Measurements from ENCODE around the gene FOXQ1.

The FOXQ1 gene, protein sequence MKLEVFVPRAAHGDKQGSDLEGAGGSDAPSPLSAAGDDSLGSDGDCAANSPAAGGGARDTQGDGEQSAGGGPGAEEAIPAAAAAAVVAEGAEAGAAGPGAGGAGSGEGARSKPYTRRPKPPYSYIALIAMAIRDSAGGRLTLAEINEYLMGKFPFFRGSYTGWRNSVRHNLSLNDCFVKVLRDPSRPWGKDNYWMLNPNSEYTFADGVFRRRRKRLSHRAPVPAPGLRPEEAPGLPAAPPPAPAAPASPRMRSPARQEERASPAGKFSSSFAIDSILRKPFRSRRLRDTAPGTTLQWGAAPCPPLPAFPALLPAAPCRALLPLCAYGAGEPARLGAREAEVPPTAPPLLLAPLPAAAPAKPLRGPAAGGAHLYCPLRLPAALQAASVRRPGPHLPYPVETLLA

DNA sequence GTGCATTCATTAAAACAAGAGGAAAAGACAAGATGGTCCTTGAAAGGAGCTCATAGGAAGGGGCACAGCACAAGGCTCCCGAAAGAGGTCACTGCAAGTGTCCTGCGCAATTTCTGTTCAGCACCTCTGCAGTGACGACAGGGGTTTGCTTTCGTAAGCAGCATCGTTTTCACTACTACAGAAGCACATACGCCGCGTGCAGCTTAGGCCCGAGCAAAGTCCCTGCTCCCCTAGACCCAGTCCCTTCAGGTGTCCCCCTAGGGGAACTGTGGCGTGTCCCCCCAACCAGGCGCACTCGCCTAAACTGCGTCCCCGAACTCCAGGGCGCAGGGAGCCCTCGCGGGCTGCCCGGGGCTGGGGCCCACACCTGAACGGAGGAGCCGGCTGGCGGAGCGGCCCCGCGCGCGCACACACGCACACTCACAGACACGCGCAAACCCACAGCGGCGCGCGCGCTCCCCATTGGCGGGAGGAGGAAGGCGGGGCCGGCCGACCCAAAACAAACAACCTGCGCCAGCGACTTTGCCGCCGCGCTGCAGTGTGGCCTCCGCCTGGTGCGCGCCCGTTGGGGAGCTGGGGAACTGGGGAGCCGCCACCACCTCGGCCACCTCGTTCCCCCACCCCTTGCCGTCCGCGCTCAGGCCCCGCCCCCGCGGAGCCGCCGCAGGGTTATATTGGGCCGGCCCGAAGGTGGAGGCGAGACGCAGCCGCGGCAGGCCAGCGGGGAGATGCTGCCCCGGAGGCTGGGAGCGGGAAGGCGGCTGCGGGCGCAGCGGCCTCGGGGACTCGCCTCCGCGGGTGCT is at the start of gene FOXQ1:
FOXQ1 (plus strand) TSS at position 699 of the 803 bp plus-strand sequence. CDS start 607 bp downstream, outside the sequence.
- Histone ChIP-seq H3K4me3 (ENCODE audit: low read length) (peak within 1 kb of the TSS; percentile 39), H3K4me1 (ENCODE audit: control insufficient read depth, low read depth, low read length) (peaks cover 4% of the 10 kb centered on the region), H3K36me3 (ENCODE audit: control insufficient read depth, low read depth, low read length) (no peaks in the 10 kb centered on the region), H3K9me3 (ENCODE audit: control insufficient read depth, low read depth, low read length) (no peaks in the 10 kb centered on the region), H3K27me3 (ENCODE audit: control insufficient read depth, insufficient read depth, low read length) (peaks cover 97% of the 10 kb centered on the region), H3K9ac (ENCODE audit: low read length) (no peak within 1 kb of the TSS), H3K27ac (ENCODE audit: low read length) (no peak within 1 kb of the TSS)

DNA sequence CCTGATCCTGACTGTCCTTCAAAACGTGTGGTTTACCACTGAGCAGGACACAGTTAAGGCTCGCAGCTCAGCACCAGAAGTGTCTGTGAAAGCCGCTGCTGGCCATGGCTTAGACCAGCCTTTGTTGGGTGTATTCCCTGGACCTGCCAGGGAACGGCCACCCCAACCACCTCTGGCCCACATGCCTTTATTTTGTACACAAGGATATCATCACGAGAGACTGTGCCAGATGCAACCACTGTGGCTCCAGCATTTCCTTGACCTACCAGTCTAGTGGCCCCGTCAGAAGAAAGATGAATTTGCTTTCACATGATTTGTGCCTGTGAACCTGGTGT is 49.2 kb upstream of the FOXQ1 start:
- no peaks in the 10 kb centered on the region for H3K36me3 ChIP-seq (ENCODE audit: control insufficient read depth, low read depth, low read length)
- H3K4me1 ChIP-seq (ENCODE audit: control insufficient read depth, low read depth, low read length) = peaks cover 7% of the 10 kb centered on the region
- H3K9ac ChIP-seq (ENCODE audit: low read length) = no peak overlapping the region
- H3K9me3 ChIP-seq (ENCODE audit: control insufficient read depth, low read depth, low read length) = no peaks in the 10 kb centered on the region
- no peak overlapping the region for H3K4me3 ChIP-seq (ENCODE audit: low read length)
- no peak overlapping the region for H3K27ac ChIP-seq (ENCODE audit: low read length)
- H3K27me3 ChIP-seq (ENCODE audit: control insufficient read depth, insufficient read depth, low read length) = no peaks in the 10 kb centered on the region

DNA sequence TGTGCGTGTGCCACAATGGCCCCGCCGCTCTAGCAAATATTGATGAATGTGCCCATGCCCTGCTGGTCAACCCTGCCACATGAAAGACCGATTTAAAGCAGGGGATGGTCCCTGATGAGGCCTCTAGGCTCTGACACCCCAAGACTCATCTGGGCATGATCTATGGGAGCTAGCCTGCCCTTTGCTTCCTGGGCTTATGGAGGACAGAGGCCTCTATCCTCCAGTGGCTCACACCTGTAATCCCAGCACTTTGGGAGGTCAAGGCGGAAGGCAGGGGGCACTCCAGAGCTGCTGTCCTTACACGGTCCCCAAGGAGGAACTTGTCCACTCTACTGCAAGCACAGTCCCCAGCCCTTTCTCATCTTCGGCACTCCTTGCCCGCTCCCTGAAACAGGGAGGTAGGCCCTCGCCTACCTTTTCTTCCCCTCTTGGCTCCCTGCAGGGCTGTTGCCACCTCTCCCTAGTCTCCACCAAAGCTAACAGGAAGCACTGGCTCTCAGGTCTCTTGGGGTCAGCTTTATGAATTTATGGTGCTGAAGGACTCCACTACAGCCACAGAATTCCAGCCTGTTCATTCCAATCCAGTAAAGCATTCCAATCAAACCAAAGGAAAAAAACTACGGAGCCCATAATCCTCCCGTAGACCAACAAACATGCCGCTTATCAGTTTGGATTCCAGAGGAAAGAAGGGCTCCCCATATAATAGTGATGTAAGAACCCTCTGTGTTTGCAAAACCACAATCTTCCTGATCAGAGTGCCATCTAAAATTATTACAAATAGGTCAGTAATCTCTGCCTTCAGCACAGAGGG is 48.7 kb upstream of the FOXQ1 start:
- H3K4me1 ChIP-seq (ENCODE audit: control insufficient read depth, low read depth, low read length) = peaks cover 7% of the 10 kb centered on the region
- H3K9ac ChIP-seq (ENCODE audit: low read length) = no peak overlapping the region

DNA sequence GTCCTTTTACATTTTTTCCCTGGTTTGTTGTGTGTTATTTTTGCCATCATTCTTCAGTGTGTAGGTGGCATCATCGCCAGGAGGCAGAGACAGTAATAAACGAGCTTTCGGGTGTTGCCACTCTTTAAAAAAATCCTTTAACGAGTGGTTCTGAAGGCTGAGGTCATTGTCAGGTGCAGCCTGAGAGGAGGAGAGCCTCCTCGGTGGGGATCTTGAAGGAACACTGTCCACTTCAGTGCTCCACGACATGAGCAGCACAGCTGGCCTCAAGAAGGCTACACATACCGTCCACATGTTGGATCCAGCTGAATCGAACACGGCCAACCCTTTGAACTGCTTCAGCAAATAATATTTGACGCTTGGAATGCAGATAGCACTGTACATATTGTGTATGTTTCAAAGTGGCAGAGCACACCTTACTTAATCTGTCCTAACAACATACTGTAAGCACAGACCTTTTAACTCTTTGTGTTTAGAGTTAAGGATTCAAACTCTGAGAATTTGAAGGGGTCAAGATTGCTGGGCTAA is 48.0 kb upstream of the FOXQ1 start:
- Histone ChIP-seq H3K4me1 (ENCODE audit: control insufficient read depth, low read depth, low read length) (peaks cover 7% of the 10 kb centered on the region), H3K9me3 (ENCODE audit: control insufficient read depth, low read depth, low read length) (no peaks in the 10 kb centered on the region), H3K36me3 (ENCODE audit: control insufficient read depth, low read depth, low read length) (no peaks in the 10 kb centered on the region), H3K4me3 (ENCODE audit: low read length) (no peak overlapping the region), H3K27ac (ENCODE audit: low read length) (no peak overlapping the region), H3K27me3 (ENCODE audit: control insufficient read depth, insufficient read depth, low read length) (no peaks in the 10 kb centered on the region), H3K9ac (ENCODE audit: low read length) (no peak overlapping the region)

More for the DNA sequence above, 48.7 kb upstream of the FOXQ1 start:
- no peaks in the 10 kb centered on the region for H3K27me3 ChIP-seq (ENCODE audit: control insufficient read depth, insufficient read depth, low read length)
- H3K36me3 ChIP-seq (ENCODE audit: control insufficient read depth, low read depth, low read length) = no peaks in the 10 kb centered on the region
- H3K9me3 ChIP-seq (ENCODE audit: control insufficient read depth, low read depth, low read length) = no peaks in the 10 kb centered on the region
- H3K4me3 ChIP-seq (ENCODE audit: low read length) = no peak overlapping the region
- no peak overlapping the region for H3K27ac ChIP-seq (ENCODE audit: low read length)

DNA sequence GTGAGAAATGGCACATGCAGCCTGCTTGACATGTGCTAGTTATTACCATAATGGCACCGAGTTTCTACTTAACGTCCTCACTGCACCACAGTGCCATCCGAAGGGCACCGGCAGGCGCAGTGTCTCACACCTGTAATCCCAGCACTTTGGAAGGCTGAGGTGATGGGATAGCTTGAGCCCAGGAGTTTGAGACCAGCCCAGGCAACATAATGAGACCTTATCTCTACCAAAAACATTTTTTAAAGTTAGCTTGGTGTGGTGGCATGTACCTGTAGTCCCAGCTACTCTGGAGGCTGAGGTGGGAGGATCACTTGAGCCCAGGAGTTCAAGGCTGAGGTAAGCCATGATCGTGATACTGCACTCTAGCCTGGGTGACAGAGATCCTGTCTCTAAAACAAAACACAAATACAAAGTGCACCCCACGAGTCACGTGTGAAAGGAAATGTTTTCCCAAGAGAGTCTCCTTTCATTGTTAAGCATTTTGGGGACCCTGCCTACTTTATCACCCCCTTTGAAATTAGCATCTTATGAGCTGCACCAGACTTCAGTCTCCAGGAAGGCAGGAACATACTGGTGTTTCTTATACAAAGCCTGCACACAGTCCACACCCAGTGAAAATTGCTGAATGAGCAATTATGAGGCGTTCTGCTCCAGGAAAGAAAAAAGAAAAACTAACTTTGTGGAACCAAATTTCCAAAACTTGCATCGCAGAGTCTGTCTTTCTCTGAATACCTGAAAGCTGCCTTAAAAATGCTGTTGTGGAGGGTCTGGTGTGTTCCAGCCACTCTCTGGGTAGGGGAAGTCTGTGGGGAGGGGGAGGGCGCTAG is 47.1 kb upstream of the FOXQ1 start:
- H3K9me3 ChIP-seq (ENCODE audit: control insufficient read depth, low read depth, low read length) = no peaks in the 10 kb centered on the region
- H3K27ac ChIP-seq (ENCODE audit: low read length) = no peak overlapping the region
- no peaks in the 10 kb centered on the region for H3K36me3 ChIP-seq (ENCODE audit: control insufficient read depth, low read depth, low read length)
- H3K4me1 ChIP-seq (ENCODE audit: control insufficient read depth, low read depth, low read length) = peaks cover 7% of the 10 kb centered on the region
- no peaks in the 10 kb centered on the region for H3K27me3 ChIP-seq (ENCODE audit: control insufficient read depth, insufficient read depth, low read length)
- H3K9ac ChIP-seq (ENCODE audit: low read length) = no peak overlapping the region
- H3K4me3 ChIP-seq (ENCODE audit: low read length) = no peak overlapping the region

DNA sequence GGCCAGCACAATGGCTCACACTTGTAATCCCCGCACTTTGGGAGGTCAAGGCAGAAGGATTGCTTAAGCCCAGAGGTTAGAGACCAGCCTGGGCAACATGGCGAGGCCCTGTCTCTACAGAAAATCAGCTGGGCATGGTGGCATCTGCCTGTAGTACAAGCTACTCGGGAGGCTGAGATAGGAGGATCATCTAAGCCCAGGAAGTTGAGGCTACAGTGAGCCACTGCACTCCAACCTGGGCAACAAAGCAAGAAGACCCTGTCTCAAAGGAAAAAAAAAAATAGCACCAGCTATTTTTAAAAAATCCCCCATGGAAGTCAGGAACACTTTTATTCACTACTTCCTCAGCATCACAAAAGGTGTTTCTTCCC is 45.2 kb upstream of the FOXQ1 start:
- H3K9ac ChIP-seq (ENCODE audit: low read length) = no peak overlapping the region
- no peaks in the 10 kb centered on the region for H3K36me3 ChIP-seq (ENCODE audit: control insufficient read depth, low read depth, low read length)
- peaks cover 7% of the 10 kb centered on the region for H3K4me1 ChIP-seq (ENCODE audit: control insufficient read depth, low read depth, low read length)
- H3K27ac ChIP-seq (ENCODE audit: low read length) = no peak overlapping the region
- H3K27me3 ChIP-seq (ENCODE audit: control insufficient read depth, insufficient read depth, low read length) = no peaks in the 10 kb centered on the region
- H3K4me3 ChIP-seq (ENCODE audit: low read length) = no peak overlapping the region
- no peaks in the 10 kb centered on the region for H3K9me3 ChIP-seq (ENCODE audit: control insufficient read depth, low read depth, low read length)

DNA sequence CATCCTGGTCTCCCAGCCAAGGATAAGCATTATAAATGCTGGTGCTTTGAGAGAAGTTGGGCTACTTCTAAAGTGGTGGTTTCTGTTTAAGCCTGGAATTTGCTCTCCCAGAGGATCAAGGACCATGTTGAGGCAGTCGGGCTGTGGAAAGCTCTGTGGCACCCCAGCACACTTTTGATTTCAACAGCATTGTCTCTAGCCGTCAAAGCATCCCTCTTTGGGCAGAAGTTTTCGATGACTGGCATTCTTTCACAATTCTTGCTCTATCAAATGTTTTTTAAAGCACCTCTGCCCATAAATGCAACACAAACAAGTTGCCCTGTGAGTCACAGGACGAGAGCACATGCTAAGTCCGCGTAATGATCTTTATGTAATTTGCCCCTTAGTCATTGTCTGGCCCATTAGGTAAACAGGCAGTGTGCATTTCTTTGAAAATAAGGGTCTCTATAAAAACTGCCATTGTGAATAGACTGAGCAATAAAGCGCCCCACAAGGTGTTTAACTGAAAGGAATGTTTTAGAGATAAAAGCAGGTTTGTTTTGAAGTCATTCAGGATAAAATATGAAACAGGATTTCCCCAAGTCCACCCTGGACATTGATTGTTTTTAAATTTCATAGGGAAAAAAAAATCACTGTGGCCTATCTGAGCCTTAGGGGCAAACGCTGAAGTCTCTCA is 44.7 kb upstream of the FOXQ1 start:
- Histone ChIP-seq H3K4me1 (ENCODE audit: control insufficient read depth, low read depth, low read length) (peaks cover 7% of the 10 kb centered on the region), H3K9ac (ENCODE audit: low read length) (no peak overlapping the region), H3K27ac (ENCODE audit: low read length) (no peak overlapping the region)

DNA sequence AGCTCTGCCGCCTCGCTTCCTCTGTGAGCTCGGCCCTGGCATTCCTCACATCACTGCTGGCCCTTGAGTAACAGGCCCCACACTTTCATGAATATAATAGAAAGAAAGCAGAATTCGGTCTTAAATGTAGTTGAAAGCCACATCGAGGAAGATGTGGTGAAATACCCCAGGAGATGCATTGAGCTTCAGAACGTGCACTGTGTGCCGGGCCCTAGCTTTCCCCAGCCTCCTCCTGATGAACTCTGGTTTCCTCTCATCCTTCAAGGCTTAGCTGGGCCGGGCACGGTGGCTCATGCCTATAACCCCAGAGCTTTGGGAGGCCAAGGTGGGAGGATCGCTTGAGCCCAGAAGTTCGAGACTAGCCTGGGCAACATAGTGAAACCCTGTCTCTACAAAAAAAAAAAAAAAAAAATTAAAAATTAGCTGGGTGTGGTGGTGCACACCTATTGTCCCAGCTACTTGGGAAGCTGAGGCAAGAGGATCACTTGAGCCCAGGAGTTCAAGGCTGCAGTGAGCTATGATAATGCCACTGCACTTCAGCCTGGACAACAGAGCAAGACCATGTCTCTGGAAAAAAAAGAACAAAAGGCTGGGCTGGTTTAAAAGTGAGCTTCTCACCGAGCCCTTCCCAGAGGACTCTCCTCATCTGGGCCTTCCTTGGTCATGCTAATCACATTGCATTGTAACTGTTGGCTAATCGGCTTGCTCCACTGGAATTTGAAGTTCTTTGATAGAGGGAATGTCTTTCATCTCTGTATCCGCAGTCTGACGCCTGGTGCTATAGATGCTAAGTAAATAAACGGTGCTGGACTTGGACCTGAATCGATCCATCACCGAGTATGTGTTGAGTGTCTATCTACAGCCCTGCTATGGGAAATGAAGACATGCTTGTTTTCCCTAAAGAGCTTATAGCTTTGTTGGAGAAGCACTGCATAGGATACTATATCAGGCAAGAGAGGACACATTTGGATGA is 43.8 kb upstream of the FOXQ1 start:
- Histone ChIP-seq H3K4me1 (ENCODE audit: control insufficient read depth, low read depth, low read length) (peaks cover 7% of the 10 kb centered on the region), H3K9ac (ENCODE audit: low read length) (no peak overlapping the region), H3K4me3 (ENCODE audit: low read length) (no peak overlapping the region), H3K36me3 (ENCODE audit: control insufficient read depth, low read depth, low read length) (no peaks in the 10 kb centered on the region), H3K9me3 (ENCODE audit: control insufficient read depth, low read depth, low read length) (no peaks in the 10 kb centered on the region), H3K27me3 (ENCODE audit: control insufficient read depth, insufficient read depth, low read length) (no peaks in the 10 kb centered on the region), H3K27ac (ENCODE audit: low read length) (no peak overlapping the region)

More for the DNA sequence above, 44.7 kb upstream of the FOXQ1 start:
- Histone ChIP-seq H3K4me3 (ENCODE audit: low read length) (no peak overlapping the region), H3K9me3 (ENCODE audit: control insufficient read depth, low read depth, low read length) (no peaks in the 10 kb centered on the region), H3K36me3 (ENCODE audit: control insufficient read depth, low read depth, low read length) (no peaks in the 10 kb centered on the region), H3K27me3 (ENCODE audit: control insufficient read depth, insufficient read depth, low read length) (no peaks in the 10 kb centered on the region)

DNA sequence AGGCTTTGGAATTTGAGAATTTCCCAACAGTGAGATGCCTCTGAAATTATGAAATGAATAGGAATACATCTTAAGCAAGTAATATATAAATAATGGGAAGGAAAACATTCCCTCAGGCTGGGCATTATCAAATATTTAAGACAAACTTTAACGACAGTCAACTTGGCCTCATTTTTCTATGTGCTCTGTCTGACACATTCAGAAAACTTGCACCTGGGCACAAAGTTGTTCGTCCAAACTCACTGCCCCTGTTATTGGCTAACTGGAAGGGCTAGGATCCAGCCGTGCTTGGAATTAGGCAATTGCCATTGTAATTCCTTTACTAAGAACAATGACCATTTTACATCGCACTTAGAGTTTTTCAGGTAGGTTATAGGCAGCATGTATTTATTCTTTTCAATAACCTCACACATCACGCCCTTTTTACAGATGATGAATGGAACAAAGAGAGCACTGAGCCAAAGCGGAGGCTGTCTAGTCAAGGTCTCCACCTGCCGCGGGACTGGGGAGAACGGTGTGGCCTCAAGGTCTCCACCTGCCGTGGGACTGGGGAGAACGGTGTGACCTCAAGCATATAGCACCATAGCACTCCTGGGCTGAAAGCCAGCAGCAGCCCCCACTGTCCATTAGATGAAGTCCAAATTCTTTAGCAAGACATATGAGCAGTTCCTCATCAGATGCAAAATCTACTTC is 40.7 kb upstream of the FOXQ1 start:
- Histone ChIP-seq H3K4me3 (ENCODE audit: low read length) (no peak overlapping the region), H3K36me3 (ENCODE audit: control insufficient read depth, low read depth, low read length) (no peaks in the 10 kb centered on the region), H3K27me3 (ENCODE audit: control insufficient read depth, insufficient read depth, low read length) (no peaks in the 10 kb centered on the region), H3K27ac (ENCODE audit: low read length) (no peak overlapping the region), H3K4me1 (ENCODE audit: control insufficient read depth, low read depth, low read length) (peaks cover 7% of the 10 kb centered on the region), H3K9me3 (ENCODE audit: control insufficient read depth, low read depth, low read length) (no peaks in the 10 kb centered on the region), H3K9ac (ENCODE audit: low read length) (no peak overlapping the region)

All from iPS-18a (cell line).